ENCODE results near the gene NKX1-1. TPM values are rescaled to one million over a fixed set of nuclear protein-coding genes. Genes with fewer than 3 reads are reported as not detected.
"Not testable (repeated sequence)": the region's sequence is repeated elsewhere in the genome, so short reads cannot be mapped to it uniquely, and the experiment has no call there.

NKX1-1 gene
- total RNA-seq, 1 donor = not detected

DNA sequence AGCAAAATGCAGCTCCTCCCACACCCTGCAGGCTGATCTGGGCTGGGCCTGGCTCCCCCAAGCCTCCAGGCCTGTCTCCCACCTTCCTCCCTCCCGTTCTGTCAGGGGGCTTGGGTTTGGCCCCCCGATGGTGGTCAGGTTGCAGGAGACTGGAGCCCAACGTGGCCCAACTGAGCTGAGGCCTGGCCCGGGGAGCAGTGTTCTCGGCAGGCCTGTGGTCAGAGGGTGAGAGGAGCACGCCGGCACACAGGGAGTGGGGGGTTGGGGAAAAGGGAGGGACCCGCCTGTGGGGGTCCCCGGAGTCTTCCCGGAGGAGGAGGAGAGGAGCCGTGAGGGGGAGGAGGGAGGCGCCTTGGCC lies 43.2 kb upstream of the NKX1-1 start:
- DNase-seq (ENCODE audit: low read depth) = no peak
- no peak overlapping the region for H3K4me3 ChIP-seq (ENCODE audit: low read depth, low read length)
- TF ChIP-seq, protein P1, sequence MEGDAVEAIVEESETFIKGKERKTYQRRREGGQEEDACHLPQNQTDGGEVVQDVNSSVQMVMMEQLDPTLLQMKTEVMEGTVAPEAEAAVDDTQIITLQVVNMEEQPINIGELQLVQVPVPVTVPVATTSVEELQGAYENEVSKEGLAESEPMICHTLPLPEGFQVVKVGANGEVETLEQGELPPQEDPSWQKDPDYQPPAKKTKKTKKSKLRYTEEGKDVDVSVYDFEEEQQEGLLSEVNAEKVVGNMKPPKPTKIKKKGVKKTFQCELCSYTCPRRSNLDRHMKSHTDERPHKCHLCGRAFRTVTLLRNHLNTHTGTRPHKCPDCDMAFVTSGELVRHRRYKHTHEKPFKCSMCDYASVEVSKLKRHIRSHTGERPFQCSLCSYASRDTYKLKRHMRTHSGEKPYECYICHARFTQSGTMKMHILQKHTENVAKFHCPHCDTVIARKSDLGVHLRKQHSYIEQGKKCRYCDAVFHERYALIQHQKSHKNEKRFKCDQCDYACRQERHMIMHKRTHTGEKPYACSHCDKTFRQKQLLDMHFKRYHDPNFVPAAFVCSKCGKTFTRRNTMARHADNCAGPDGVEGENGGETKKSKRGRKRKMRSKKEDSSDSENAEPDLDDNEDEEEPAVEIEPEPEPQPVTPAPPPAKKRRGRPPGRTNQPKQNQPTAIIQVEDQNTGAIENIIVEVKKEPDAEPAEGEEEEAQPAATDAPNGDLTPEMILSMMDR (IDR thresholded peaks at IDR 0.05; ENCODE audit: insufficient read depth, low read depth, low read length) = no peak

DNA sequence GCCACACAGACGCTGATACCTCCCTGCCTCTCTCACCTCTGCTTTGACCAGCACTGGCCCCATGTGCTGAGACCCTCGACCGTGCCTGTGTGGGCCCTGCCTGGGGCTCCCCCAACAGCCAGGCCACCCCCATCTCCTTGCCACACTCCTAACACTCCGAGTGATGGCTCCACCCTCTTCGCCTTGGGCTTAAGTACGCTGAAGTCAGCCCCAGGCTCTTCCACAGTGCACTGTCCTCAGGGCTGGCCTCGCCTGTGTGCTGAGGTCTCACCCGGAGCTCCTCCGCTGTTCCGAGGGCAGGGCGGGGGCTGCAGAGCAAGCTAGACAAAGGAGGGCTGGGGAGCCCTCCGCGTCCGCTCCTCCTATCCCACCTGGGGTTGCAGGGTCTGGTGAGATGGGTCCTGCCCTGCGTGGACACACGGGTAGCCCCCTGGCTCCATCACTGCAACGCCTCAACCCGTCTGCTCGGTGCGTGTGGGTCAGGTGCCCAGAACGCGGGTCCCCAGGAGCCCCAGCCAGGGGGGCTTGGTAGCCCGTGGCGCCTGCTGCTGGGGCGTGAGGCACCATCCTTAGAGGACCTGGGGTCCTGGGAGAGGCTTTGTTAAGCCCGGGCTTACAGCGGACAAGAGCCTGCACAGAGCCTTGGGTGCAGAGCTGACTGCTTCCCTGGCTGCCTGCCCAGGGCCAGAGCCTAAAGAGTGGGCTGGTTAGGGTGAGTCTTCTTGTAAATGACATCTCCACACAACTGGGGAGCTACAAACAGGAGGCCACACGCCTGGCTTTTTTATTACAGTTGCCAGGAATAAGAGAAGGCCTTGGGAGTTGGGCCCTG lies 42.6 kb upstream of the NKX1-1 start:
- DNase-seq (ENCODE audit: low read depth) = no peak
- H3K4me3 ChIP-seq (ENCODE audit: low read depth, low read length) = no peak overlapping the region
- TF ChIP-seq, protein P1 (IDR thresholded peaks at IDR 0.05; ENCODE audit: insufficient read depth, low read depth, low read length) = no peak

DNA sequence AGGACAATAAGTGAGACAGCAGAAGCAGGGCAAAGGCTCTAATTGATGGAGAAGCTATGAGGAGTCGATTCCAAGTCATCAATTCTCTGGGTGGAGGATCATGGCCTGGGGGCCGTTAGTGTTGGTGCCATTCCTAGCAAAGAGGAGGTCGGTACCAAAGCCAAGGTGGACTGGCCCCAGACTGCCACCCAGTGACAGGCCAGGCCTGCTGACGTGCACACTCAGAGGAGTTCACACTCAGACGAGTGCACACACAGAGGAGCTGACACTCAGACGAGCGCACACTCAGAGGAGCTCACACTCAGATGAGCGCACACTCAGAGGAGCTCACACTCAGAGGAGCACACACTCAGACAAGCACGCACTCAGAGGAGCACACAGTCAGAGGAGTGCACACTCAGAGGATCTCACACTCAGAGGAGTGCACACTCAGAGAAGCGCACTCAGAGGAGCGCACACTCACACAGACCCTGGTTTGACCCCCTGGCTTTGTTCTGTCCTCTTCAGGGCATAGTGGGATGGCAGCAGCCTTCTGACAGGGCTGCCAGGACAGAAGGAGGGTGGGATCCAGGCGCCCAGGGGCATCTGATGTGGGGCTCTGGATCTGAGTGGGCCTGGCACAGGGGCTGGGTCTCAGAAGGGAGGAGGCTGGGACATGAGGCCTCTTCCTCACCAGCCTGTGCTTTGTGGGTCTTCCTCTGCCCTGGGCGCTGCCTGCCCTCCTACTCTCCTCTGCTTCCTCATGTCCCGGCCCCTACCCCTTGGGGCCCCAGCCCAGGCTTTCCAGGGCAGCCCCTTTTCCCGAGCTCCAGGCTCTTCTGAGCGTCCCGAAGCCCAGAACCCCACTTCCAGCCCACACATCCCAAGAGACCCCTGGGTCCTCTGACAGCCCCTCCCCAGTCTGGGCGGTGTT lies 41.7 kb upstream of the NKX1-1 start:
- TF ChIP-seq, protein P1 (IDR thresholded peaks at IDR 0.05; ENCODE audit: insufficient read depth, low read depth, low read length) = no peak
- DNase-seq (ENCODE audit: low read depth) = no peak
- no peak overlapping the region for H3K4me3 ChIP-seq (ENCODE audit: low read depth, low read length)

DNA sequence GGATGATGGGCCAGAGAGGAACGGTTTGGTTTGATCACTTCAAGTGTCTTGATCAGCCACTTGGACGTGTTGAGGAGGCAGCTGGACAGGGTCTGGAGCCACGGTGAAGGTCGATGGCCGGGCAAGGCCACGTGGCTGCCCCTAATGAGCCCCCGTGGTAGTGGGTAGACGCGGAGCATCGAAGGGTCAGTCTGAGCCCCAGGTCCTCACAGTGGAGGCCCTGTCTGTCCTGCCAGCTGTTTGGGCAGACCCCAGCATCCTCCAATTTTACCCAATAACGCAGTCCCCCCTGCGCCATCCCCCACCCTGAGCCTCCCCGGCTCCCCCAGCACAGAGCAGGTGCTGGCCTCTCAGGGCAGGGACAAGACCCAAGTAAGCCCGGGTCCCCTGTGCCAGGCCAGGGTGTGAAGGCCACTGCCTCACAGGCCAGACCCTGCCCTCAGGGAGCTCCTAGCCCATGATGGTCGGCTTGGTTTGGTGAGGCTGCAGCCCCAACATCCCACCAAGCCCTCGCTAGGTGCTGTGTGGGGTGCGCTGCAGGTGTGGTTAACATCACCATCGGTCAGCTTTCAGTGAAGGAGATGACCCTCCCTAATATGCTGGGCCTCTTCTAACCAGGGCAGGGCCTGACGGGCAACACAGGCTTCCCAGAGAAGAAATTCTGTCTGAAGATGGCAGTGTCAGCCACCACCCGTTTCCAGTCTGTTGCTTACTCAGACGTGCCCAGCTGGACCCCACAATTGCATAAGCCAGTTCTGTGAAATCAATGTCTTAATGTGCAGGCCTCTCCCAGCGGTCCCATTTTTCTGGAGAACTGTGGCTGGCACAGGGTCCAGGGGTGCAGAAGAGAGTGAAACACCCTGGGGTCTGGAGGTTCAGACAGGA lies 40.5 kb upstream of the NKX1-1 start:
- no peak overlapping the region for H3K4me3 ChIP-seq (ENCODE audit: low read depth, low read length)
- TF ChIP-seq, protein P1 (IDR thresholded peaks at IDR 0.05; ENCODE audit: insufficient read depth, low read depth, low read length) = no peak
- no peak for DNase-seq (ENCODE audit: low read depth)

DNA sequence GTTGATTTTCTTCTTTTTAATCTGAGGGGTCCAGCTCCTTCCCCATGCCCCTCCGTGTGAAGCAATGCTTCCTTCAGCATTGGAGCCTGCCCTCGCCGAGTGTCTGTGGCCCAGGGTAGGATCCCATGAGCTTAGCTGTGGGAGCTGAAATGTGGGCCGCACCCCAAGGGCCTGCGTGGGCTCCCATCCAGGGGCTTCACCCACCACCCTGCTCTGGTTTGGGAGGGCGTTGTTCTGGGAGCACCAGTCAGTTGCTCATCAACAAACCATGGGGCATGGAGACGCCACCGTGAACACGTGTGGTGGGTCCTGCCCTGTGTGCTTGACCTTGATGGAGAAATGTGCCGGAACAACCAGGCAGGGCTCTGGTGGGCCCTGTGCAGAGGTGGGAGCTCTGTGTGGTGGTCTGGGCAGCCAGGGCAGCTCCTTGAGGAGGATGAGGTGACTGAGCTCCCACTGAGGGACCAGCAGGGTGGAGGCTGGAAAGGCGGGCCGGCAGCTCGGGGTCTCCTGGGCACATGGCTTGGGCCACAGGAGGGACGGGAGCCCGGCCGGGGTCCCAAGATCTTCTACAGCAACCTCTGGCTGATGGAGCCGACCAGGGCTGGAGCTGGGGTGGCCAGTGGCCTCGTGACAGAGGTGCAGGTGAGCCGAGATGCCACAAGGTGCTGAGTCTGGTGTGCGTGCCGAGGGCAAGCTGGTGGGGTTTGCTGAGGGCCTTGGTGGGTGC lies 39.6 kb upstream of the NKX1-1 start:
- DNase-seq (ENCODE audit: low read depth) = no peak
- H3K4me3 ChIP-seq (ENCODE audit: low read depth, low read length) = no peak overlapping the region
- TF ChIP-seq, protein P1 (IDR thresholded peaks at IDR 0.05; ENCODE audit: insufficient read depth, low read depth, low read length) = no peak

DNA sequence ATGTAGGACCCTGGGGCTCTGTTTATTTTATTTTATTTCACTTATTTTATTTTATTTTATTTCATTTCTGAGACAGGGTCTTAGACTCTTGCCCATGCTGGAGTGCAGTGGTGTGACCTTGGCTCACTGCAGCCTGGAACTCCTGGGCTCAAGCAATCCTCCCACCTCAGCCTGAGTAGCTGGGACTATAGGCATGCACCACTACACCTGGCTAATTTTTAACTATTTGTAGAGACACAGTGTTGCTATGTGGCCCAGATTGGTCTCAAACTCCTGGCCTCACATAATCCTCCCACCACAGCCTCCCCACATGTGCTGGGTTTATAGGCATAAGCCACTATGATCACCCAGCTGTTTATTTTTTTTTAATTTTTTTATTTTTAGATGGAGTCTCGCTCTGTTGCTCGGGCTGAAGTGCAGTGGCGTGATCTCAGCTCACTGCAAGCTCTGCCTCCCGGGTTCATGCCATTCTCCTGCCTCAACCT lies 37.5 kb upstream of the NKX1-1 start:
- not testable (repeated sequence) for DNase-seq (ENCODE audit: low read depth); H3K4me3 ChIP-seq (ENCODE audit: low read depth, low read length)
